Forelimb muscle (tissue), 1 donor: ENCODE measurements around the gene KLK6. TPM values are rescaled to one million over a fixed set of nuclear protein-coding genes. Genes with fewer than 3 reads are reported as not detected.

Experiments used
- DNase-seq: peaks from one replicate; pipeline ENCODE4 v3.0.0-alpha.2; 2013; ENCODE audit warnings: low read depth
- polyA plus RNA-seq: library from polyadenylated mRNA; unstranded; fragments of 120-200 nt; gene quantifications from one replicate; pipeline ENCODE4 v1.2.1, GENCODE V29; 2013; ENCODE audit not compliant: insufficient read length

The KLK6 gene
- polyA plus RNA-seq, 1 donor = 0.10 TPM

DNA sequence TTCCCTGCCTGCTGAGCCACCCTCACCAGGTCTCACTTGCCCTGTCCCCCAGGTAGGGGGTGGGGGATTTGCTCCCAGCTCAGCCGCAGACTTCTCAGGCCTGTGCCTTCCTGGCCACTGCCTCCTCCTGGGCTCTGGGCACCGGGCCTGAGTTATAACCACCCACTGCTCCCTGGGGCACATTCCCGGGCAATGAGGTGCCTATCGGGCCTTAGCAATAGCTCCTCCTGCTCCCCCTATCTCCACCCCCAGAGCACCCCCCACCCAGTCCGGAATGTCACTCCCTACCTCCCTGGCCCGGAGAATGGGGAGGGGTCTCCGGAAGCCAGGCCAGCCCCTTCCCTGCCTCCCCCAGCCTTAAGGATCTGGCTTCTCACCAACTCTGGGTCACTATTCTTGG, 16.5 kb downstream of the KLK6 start, which contains the start of gene KLK5:
Gene KLK5 (minus strand): TSS at position 129 of the 400 bp plus-strand sequence. CDS start 381 bp downstream, outside the sequence.
- no peak for DNase-seq

DNA sequence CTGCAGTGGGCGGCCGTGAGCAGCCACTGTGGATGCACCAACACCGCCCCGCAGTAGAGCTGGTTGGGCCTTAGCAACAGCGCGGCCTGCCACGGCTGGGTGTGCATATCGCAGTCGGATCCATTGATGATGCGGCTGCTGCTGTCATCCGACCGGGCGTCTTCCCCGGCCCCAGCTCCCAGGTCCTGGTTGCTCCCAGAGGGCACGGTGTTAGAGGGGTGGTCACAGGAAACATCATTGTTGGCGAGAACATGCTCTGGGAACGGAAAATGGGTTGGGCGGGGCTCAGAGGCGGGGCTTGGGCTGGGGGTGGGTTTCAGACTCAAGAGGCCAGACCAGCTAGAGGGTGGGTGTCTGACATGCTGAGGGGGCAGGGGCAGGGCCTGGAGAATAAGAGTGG, 19.5 kb downstream of the KLK6 start:
- no peak for DNase-seq

DNA sequence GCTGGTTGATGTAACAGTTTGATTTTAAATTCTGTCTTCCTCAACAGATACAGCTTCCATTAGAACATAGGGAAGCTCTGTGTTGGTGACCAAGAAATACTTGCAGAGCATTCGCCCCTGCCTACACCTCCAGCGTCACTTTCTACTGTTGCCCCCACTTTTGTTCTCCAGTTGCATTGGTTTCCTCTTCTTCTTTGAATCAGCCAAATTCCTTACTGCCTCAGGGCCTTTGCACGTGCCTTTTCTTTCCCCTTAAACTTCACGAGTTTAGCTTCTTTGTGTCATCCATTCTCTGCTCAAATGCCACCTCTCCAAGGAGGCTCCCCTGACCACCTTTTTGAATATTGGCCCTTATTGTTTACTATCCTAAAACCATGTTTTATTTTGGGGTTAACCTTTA, 22.3 kb downstream of the KLK6 start:
- DNase-seq = no peak

DNA sequence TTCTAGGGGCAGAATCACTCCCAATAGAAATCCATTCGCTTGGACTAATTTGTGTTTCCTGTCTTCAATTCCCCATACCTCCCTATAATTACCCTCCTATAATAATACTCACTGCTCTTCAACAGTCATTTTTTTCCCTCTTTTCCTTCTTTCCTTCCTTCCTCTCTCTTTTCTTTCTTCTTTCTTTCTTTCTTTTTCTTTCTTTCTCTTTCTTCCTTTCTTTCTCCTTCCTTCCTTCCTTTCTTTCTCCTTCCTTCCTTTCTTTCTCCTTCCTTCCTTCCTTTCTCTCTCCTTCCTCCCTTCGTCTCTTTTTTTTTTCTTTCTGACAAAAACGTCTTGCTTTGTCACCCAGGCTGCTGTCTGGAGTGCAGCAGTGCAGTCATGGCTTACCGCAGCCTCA, 24.6 kb downstream of the KLK6 start:
- DNase-seq = no peak

DNA sequence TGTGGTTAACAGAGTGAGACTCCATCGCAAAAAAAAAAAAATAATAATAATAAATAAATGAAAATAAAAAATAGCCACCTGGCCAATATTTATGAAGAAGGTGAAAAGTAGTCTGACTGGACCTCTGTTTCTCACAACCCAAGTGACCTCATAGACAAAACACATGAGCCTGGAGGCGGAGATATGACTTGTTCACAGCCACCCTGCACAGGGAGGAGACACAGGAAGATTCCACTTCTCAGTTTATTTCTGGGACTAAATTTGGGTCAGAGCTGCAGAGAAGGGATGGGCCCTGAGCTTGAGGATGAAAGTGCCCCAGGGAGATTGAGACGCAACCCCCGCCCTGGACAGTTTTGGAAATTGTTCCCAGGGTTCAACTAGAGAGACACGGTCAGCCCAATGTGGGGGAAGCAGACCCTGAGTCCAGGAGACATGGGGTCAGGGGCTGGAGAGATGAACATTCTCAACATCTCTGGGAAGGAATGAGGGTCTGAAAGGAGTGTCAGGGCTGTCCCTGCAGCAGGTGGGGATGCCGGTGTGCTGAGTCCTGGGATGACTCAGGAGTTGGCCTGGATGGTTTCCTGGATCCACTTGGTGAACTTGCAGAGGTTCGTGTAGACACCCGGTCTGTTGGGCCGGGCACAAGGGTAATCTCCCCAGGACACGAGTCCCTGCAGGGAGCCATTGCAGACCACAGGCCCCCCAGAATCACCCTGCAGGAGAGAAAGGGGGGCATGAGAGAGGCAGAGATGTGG, 26.1 kb downstream of the KLK6 start:
- DNase-seq = no peak

DNA sequence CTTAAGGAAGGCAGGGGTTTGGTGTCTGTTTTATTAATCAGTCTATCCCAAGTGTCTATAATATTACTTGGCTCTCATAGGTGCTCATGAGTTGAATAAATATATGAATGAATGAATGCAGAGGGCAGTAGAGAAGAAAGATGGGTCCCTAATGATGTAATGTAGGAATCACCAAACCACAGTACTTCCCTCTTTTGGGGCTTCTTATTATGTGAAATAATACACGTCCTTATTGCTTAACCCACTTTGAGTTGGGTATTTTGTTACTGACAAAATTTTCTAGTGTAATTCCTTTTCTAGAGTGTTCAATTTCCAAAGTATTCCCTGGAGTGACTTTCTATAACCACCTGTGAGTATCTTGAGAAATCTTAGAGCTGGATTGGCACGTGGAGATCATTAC, 29.8 kb downstream of the KLK6 start:
- DNase-seq = no peak

DNA sequence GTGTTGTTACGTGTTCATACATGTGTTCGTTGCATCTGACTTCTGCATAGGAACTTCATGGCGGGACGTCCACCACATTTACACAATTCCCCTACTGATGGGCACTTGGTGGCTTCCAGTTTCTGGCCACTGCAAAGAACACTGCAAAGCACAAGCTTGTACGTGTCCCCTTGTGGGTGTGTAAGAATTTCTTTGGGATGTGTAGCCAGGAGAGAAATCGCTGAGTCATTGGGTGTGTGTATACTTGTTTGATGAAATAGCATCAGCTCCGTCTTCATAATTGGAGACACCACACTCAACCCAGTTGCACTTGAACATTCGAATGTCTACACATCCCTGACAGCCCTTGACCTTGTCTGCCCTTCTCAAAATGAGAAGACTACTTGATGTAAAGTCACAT, 35.8 kb downstream of the KLK6 start:
- no peak for DNase-seq

DNA sequence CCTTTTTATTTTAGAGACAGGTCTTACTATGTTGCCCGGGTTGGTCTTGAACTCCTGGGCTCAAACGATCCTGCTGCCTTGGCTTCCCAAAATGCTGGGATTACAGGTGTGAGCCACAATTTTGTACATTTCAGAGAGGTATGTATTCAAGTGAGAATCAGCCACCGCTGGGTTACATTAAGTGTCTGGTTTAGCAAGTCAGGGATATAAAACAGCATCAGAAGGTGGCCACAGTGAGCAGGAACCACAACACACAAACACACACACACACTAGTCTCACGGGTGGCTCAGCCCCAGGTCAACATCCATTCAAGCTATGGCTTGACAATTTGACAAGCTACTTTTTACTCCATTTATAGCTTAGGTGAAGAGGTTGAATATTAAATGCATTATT, 36.7 kb downstream of the KLK6 start:
- no peak for DNase-seq

DNA sequence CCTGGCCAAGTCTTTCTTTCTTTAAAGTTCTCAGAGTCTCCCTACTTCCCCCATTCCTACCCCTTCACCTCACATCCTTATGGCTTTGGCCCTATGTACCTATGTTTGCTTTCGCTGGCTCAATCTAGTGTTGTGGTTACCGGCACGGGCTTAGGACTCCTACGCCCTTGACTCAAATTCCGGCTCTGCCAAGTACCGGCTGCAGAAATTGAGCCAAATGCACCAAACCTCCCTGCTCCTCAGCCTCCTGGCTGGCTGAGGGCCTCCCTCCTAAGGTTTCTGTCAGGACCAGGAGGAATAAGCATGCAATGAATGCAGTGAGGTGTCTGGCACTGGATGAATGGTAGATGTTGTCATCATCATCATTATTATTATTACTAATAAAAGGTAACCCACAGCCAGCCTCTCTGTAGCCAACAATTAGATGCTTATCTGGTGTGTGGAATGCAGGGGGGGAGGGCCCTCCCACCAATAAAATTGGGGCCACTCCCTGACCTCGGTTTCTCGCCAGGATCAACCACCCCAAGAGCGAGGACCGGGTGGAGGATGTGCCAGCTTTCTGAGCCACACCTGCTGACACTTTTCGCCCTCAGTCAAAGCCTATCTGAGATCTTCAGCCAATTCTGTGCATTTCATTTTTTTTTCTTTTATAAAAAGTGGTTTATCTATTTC, 37.2 kb downstream of the KLK6 start:
- no peak for DNase-seq

DNA sequence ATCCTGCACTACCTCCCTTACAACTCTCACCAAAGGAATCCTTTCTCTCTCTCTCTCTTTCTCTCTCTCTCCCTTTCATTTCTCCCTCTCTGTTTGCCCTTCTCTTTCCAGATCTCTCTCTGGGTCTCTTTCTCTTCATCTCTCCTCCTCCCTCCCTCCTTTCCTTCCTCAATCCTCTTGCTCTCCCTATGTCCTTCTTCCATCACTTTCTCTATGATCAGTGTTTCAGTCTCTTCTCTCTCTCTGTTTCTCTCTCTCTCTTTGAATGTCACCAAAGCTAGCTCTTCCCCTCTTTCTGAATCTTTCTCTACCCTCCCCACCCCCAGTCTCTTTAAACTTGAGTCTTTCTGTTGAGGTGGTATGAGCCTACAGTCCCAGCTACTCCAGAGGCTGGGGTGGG, 38.4 kb downstream of the KLK6 start:
- DNase-seq = no peak

DNA sequence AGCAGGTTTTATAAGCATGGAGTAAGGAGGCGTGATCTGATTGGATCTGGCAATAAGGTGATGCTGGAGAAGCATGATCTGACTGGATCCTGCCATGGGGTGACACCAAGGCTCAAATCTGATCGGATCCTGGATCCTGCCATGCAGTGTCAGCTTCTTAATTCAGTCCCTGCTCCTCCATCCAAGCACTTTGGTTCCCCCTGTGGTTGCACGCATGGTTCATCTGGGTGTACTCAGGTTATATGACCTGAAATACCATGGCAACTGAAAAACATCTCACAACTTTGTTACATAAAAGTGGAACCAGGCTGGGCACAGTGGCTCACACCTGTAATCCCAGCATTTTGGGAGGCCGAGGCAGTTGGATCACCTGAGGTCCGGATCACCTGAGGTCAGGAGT, 40.6 kb downstream of the KLK6 start:
- no peak for DNase-seq

DNA sequence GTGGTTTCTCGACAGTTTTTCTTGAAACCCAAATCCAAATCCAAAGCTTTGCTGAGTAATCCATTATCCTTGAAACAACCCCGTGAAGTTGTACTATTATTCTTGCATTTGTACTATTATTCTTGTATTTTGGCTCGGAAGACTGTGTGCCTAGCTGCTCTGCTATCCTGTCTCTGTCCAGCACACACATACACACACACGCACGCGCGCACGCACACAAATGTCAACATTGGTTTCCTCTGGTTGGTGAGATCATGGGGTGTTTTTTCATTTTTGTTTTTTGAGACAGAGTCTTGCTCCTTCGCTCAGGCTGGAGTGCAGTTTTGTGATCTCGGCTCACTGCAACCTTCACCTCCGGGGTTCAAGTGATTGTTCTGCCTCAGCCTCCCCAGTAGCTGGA, 43.2 kb downstream of the KLK6 start:
- no peak for DNase-seq

DNA sequence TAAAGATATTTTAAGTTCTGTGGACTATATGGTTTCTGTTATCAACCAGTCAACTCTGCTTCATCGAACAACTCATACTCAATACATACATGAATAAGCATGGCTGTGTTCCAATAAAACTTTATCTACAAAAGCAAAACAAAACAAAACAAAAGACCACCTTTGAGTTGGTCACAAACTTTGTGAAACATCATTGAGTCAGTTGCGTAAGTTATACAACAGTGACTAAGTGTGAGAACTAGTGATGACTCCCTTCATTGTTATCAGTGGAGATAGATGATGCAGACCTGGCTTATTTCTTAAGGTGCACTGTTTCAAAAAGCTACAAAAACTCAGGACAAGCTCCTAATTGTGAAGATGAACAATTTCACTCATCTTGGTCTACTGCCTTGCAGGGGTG, 43.7 kb downstream of the KLK6 start:
- DNase-seq = no peak

DNA sequence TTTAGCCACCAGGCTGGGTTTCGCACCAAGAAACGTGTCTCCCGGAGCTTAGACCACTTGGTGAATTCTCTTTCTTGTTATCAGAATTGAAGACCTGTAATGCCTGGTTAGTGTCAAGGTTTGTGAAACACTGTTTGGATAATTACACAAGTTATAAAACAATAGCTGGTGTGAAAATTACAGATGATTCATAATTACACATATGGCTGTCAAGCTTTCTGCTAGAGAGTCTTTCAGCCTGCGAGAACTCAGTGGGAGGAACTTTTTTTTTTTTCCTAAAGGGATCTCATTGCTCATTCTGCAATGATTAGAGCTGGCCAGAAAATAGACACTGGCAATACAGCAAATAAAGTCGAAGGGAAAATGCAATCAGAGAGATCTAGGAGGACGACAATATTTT, 44.8 kb downstream of the KLK6 start:
- no peak for DNase-seq

DNA sequence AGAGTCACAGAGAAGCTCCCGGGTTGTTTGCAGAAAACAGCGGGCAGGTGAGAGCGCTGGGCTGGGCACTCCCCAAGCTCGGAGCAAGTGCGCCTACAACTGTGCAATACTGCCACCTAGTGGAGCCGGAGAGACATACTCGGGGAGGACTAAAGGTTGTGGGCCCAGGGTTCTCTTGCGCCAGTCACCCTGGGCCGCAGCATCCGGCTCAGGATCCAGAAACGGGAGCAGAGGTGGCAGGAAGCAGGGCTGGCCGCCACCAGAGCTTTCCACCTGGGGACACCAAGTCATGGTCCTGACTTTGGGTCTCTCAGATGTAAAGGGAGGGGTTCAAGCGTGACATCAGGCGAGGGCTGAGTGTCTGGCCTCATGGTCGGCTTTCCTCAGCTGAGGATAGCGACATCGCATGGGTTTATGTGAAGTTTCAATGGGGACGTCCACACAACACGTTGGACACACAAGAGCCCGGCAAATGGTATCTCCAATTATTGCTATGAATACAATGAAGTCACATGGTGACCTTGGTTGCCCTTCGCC, 47.0 kb downstream of the KLK6 start:
- peak; percentile 36 for DNase-seq

DNA sequence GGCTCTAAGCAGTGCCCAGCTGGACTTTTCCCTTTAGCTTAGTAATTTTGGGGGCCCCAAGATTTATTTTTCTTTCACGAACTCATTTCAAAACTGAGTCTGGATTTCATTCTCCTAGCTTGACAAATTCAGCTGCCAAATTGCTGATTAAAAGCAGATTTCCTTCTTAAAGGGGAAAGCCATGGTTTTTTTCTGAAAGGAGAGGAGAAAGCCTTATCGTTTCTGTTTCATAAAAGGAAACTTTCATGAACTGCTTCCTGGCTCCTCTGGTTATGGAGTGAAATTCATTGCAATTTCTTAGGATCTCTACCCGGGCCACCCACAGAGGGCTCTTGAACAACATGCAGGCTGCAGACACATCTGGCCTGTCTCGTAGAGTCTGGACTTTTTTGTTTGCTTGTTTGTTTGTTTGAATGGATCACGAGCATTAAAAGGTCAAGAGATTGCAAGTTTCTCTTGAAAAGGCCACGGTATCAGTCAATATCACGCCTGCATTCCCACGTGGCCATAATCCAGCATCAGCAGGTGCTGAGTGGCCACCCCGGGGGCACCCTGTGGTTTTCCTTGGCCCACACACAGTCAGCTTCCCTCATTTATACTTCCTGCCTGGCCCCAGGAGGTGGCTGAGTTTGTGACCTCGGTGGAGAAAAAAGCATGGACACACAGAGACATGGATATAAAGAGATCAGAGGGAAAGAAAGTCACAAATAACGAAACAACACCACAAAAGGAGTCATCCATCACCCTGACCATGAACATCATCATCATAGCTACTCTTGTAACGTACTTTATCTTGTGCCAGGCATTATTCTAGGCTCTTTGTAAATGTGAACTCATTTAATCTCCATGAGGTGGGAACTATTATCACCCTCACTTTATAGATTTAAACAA, 47.7 kb downstream of the KLK6 start:
- peak; percentile 14 for DNase-seq

DNA sequence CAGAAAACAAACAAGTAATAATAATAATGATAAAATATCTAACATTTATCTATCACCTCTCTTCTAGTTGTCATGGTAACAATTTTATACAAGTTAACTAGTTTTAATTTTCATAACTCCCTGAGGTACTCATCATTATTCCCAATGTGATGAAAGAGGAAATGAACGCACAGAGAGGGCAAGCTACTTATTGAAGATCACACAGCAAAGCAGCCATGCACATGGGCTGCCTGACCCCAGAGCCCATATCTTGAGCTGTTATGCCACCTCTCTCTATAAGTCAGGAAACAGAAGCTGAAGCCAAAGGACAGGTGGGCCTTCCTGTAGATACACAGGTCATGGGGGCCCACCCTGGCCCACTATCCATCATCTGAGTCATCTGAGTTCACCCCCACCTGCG, 53.3 kb downstream of the KLK6 start:
- DNase-seq = no peak

DNA sequence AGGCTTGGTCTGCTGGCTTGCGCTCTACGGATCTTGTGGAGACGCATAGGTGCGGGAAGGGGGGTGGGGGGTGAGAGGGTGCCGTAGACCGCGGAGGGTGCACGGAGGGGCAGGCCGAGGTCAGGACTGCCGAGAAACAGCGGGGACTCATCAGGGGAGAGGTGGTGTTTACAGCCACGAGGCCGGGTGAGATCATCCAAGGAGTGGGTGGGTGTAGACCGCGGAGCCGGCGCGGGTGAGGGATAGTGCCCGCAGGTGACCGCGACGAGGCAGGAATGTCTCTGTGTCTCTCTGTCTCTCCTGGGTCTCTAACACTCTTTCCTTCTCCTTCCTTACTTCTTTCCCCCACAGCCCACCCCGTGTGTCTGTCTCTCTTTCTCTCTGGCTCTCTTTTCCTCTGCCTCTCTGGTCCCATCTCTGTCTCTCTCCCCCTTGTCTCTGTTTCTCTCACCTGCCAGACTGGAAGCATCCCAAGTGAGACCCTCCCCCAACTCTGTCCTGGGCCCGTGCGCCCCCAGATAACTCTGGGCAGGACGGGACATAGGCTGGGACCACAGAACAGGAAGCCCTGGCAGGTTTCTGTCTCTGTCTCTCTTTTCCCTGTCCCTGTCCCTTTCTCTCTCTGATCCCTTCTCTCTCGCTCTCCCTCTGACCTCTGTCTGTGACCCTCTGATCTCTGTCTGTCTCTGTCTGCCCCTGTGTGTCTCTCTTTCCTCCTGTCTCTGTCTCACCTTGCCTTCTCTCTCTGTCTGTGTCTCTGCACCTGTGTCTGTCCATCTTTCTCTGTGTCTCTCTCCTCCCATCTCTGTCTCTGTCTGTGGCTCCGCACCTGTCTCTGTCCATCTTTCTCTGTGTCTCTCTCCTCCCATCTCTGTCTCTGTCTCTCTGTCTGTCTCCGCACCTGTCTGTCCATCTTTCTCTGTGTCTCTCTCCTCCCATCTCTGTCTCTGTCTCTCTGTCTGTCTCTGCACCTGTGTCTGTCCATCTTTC, 56.4 kb downstream of the KLK6 start:
- DNase-seq = no peak

DNA sequence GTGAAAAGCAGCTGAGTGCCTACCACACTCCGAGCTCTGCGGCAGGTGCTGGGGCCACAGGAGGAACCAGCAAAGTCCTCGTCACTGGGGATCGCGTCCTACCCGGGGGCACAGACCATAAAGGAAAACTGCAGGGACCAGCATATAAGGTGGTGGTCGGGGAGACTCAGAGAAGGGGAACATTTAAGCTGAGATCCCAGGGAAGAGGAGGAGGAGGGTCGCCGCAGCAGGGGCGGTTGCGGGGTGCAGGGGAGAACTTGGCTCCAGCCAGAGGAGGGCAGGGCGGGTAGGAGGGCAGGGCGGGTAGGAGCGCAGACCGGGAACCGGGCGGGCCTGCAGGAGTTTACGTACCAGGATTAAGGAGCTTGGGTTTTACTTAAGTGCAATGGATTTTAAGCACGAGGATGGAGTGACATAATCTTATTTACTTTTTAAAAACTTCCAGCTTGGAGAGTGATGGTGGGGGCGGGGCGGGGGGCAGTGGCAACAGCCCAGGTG, 57.2 kb downstream of the KLK6 start:
- no peak for DNase-seq

DNA sequence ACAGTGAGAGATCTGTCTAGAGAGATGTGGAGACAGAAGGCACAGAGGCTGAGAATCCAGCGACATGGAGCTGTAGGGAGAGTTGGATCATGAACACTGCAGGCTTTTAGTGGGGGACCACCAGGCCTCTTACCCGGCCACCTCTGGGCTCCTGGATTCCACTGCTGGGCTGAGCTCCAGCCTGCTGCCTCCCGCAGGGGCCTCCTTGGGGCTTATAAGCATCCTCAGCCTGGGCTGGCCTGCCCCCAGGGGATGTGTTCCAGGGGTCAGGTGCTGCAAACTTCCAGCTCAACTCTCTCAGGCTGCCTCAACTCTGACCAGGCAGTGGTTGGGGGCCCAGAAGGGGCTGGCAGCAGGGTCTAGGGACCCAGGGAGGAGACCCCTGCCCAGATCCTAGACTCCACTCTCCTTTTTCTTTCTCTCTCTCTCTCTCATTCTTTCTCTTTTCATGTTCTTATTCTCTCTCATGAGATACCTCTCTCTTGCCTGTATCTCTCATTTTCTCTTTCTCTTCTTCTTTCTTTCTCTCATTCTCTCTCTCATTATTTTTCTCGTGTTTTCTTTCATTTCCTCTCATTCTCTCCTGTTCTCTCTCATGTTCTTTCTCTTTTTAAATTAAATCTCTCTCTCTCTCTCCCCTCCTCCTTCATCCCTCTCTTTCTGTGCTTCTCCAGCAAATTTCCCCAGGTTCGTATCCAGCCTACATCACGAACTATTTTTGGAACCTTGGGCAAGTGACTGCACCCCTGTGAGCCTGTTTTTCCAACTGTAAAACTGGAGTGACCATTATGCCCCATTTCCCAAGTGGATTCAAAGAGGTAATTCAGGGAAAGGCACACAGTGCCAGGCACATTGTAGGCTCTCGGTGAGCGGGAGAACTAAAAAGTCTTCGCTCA, 57.9 kb downstream of the KLK6 start, which contains the start of gene KLK4:
Gene KLK4 (minus strand): TSS at position 190 of the 896 bp plus-strand sequence. CDS start 657 bp downstream, outside the sequence.
- no peak for DNase-seq
